SH-SY5Y (cell line): ENCODE data around the gene THADA.

ENCODE experiments used
- GATA2 ChIP-seq: IDR thresholded peaks from 2 replicates; pipeline ENCODE4 v1.6.1; 2011; ENCODE audit warnings: mild to moderate bottlenecking, low read depth, low read length
- GATA3 ChIP-seq: IDR thresholded peaks from 2 replicates; pipeline ENCODE4 v1.6.1; 2011; ENCODE audit warnings: low read depth, mild to moderate bottlenecking, low read length, moderate library complexity

THADA gene

GRCh38 chr2:43384143-43384542, 211.7 kb downstream of the THADA start:
- TF ChIP-seq GATA3 (no peak), GATA2 (no peak)

GRCh38 chr2:43383533-43383932, 212.3 kb downstream of the THADA start:
- TF ChIP-seq GATA3 (no peak), GATA2 (no peak)

DNA sequence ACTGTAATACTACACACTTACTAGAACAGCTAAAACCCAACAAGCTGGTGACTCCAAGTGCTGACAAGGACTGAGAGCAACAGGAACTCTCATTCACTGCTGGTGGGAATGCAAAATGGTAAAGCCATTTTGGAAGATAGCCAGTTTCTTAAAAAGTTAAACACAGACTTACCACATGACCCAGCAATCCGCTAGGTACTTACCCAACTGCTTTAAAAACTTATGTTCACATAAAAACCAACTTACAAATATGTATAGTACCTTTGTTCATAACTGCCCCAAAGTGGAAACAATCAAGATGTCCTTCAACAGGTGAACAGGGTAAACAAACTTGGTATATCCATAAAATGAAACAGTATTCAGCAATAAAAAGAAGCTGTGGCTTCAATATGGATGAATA, 216.3 kb downstream of the THADA start:
- no peak for TF ChIP-seq GATA2
- no peak for TF ChIP-seq GATA3

DNA sequence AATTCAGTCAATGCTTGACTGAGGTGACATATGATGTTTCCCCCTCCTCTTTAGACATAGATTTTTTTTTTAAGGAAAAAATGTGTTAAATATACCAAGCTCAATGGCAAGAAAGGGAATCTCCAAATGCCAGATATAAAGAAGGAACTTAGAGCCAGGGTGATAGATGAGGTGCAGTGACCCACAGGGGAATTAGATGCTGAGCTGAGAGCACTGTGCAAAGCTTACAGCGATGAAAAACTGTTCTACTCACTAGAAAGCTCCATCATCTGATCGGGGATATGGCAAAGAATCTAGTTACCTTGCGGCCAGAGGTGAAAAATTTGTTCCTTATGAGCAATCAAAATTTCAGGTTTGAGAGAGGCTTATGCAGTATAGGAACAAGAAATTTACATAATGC, 218.5 kb downstream of the THADA start:
- TF ChIP-seq GATA3 (no peak), GATA2 (no peak)

GRCh38 chr2:43376523-43377198, 219.2 kb downstream of the THADA start:
- peak; percentile 35; the same call in 1 of the 2 replicates for TF ChIP-seq GATA2
- no peak for TF ChIP-seq GATA3

DNA sequence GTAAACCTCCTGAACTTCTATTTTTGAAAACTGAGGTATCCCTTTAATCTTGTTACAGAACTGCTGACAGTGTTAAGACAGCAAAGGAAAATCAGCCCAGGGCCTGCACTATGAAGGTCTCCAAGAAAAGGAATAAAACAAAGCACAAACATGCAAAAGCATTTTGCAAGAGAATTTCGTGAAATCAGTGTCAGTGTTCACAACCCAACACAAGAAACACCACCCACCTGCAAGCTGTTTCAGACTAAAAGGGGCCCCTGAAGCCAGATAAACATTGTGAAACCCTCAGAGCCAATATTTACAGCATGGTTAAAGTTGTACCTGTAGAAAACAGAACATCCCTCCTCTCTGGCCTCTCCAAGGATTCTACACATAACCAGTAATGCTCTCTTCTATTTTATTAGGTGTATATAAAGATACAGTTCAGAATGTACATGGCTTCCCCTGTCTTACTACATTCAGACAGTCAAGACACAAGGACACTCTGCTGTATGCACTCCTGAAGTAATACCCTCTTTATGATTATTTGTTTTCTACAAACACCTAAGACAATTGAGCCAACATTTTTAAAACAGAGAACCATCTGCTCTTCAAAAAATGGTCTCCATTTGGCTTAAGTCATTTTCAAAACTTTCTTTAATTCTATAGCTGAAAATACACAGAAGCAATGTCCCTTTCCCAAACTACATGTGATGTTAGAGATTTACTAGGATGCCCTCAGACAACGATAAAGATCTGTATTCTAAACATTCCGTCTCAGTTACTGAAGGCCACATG, 219.9 kb downstream of the THADA start:
- TF ChIP-seq GATA3 (no peak), GATA2 (no peak)

DNA sequence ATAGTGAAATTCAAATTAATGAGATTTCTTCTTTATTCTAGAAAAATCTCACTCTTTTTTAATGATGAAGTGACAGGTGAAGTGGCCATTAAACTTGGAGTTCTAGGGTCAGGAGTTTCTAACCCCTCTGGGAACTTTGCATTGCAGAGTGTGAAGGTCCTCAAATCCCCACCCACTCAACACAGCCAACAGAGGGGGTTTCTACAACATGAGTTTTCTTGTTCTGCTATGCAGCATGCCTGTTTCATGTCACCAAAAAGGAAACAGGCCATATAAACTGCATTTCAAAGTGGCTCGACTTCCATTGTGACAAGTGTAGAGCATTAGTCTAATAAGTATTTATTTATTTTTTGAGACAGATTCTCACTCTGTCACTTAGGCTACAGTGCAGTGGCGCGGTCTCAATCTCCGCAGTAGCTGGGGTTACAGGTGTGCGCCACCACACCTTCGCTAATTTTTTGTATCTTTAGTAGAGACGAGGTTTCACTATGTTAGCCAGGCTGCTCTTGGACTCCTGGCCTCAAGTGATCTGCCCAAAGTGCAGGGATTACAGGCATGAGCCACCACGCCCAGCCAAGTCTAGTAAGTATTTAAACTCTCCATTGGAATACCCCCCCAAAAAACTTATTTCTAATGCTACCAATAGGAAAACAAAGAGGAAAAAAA, 223.3 kb downstream of the THADA start:
- TF ChIP-seq GATA2, result no peak
- TF ChIP-seq GATA3, result no peak

DNA sequence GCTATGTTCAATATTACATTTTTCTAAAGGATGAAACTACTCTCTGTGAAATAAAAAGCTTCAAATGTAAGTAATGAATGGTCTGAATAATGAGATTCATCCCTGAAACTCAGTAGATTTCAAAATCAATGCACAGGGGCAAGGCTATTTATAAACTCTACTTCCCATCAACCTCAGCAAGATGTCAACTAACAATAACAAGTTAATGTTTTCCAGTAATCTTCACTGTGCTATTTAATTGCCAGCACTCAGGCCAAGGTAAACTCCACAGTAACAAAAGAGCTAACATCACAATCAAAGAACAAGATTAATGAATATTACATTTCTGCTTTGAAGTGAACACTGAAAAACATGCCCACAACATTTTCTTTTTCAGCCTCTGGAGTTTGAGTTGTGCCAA, 225.1 kb downstream of the THADA start:
- TF ChIP-seq GATA2 (no peak), GATA3 (no peak)

DNA sequence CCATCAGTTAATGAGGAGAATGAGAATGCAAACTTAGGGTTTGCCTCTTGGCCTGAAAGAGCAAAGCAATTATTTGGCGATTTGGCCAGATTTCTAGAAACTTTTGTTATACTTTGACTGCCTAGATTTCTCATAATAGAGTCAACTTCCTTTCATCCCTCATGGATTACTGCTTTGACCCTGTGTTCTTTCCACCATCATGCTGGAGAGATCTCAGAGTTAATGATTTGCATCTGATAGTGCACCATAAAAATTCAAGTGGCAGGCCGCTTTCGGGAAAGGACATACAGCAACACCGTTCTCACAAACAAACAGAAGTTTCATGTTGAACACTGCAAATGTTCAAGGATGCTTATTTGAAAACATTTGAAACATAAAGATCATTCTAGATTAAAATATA, 225.7 kb downstream of the THADA start:
- TF ChIP-seq GATA2 (no peak), GATA3 (no peak)

DNA sequence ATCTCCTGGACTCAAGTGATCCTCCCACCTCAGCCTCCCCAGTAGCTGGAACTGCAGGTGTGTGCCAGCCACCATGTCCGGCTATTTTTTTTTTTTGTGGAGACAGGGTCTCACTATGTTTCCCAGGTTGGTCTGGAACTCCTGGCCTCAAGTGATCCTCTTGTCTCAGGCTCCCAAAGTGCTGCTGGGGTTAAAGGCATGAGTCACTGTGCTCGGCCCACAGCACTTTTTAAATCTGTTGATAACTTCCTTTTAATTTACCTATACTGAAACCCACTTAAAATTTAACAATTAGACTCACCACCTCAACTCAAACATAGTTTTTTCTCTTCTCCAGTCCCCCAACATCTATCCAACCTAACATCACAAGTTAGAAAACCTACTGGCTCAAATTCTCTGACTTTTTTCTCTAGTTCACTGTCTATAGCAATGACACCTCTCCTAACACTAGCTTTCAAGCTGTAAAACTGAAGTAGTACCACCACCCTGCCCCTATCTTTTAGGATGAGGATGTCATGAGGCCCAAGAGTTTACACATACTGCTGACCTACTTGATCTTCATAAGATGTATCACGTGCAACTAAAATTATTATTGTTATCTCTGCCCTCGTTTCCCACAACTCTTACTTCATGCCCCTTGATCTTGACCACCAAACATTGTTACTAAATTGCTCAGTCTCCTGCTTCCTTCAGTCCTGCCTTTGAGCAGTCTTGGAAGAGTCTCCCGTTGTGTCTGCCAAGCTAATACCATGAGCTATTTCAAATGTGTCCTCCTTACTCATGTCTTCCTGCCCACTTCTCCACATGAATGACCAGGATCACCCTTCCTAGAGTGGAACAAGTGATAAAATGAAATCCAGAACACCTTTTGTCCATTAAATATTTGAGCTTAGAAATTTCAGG, 227.1 kb downstream of the THADA start:
- no peak for TF ChIP-seq GATA2
- 0 out of 2 replicates have a peak, but pooled peaks have one; percentile 4 for TF ChIP-seq GATA3

DNA sequence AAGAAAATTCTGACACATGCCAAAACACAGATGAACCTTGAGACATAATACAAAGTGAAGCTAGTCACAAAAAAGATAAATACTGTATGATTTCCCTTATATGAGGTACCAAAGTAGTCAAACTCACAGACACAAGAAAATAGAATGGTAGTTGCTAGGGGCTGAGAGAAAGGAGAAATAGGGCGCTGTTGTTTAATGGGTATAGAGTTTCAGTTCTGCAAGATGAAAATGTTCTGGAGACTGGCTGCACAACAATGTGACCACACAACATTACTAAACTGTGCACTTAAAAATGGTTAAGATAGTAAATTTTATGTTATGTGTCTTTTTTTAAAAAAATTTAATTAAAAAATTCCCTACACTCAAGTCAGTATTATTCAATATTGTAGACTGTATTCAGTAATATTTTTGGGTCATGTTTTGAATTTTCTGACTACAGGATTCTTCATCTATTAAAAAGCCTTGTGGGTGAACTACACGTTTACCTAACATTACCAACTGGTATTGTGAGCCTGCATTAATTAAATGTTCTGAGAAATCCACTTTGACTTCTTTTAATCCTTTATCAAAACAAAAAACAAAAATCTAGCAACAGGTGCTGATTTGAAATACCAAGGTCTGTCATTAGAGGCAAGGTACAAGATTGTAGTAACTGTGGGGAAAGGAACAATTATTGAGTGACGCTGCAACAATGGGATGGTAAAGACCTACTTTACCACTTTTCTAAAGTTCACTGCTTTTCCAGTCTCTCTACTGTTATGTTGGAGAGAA, 228.6 kb downstream of the THADA start:
- no peak for TF ChIP-seq GATA3
- TF ChIP-seq GATA2, result no peak

DNA sequence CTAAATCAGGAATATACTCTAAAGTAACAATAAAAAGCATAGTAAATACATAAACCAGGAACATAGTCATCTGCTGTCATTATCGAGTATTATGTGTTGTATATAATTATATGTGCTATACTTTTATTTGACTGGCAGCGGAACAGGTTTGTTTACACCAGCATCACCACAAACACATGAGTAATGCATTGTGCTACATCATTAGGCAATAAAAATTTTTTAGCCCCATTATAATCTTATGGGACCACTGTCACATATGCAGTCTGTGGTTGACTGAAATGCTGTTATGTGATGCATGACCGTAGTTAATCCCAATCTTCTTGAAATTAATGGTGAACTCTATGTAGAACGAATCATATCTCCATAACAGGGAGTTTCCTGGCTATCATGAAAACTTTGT, 232.7 kb downstream of the THADA start:
- TF ChIP-seq GATA2 (no peak), GATA3 (no peak)

GRCh38 chr2:43361286-43361685, 234.6 kb downstream of the THADA start:
- TF ChIP-seq GATA2, result no peak
- no peak for TF ChIP-seq GATA3

DNA sequence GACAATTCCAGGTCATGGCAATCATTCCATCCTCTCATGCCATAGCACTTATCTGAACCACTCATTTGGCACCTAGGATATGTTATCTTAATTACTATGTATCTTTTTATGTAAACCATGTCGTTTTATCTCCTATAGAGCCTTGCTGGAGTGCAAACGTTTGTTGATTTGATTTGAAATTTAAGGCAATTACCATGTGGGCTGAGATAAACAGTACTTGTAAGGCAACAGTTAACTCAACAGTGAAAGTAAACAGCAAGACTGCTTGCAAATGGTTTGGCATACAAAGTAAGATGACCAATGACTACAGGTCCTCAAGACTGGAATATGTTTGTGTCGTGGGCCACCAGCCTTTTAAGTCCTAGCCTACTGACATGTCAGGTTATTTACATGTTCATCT, 235.7 kb downstream of the THADA start:
- TF ChIP-seq GATA2 (no peak), GATA3 (no peak)
